Measurements from ENCODE around the gene PLXNA2. TPM values are rescaled to one million over a fixed set of nuclear protein-coding genes. Genes with fewer than 3 reads are reported as not detected.
A peak's percentile ranks its signal among the peaks of the same experiment; 100 is the strongest.

PLXNA2 gene
- total and polyA plus RNA-seq, 5 donors from 2014 or later: 0.02 to 0.62 (median 0.16) TPM; not detected in 2

GRCh38 chr1:208090388-208091301 lies 153.5 kb downstream of the PLXNA2 start:
- no peak for DNase-seq
- Histone ChIP-seq H3K9me3 (ENCODE audit: control insufficient read depth in 2 of 2, low read length in 2 of 2) (no peaks in the 10 kb centered on the region), H3K27me3 (ENCODE audit: control insufficient read depth, insufficient read depth, low read length) (no peaks in the 10 kb centered on the region), H3K4me3 (ENCODE audit: low read depth, low read length) (no peak overlapping the region), H3K27ac (ENCODE audit: insufficient read depth, low read length, poor library complexity, severe bottlenecking) (no peak overlapping the region), H3K36me3 (ENCODE audit: control insufficient read depth, insufficient read depth, low read length) (no peaks in the 10 kb centered on the region), H3K4me1 (ENCODE audit: control insufficient read depth, insufficient read depth, low read length, poor library complexity, severe bottlenecking) (peaks cover 8% of the 10 kb centered on the region)
- no peak for ATAC-seq (ENCODE audit: low read depth in 2 of 2)
- H3K9me3 Mint-ChIP-seq: peaks cover 0 to 2% (median 0%) of the 10 kb centered on the region in 7 donors
- H3K36me3 Mint-ChIP-seq: no peaks in the 10 kb centered on the region
- no peaks in the 10 kb centered on the region for H3K27me3 Mint-ChIP-seq
- peaks cover 12 to 18% (median 14%) of the 10 kb centered on the region in 4 donors for H3K4me1 Mint-ChIP-seq
- no peak overlapping the region for H3K27ac Mint-ChIP-seq
- no peak overlapping the region for H3K4me3 Mint-ChIP-seq

DNA sequence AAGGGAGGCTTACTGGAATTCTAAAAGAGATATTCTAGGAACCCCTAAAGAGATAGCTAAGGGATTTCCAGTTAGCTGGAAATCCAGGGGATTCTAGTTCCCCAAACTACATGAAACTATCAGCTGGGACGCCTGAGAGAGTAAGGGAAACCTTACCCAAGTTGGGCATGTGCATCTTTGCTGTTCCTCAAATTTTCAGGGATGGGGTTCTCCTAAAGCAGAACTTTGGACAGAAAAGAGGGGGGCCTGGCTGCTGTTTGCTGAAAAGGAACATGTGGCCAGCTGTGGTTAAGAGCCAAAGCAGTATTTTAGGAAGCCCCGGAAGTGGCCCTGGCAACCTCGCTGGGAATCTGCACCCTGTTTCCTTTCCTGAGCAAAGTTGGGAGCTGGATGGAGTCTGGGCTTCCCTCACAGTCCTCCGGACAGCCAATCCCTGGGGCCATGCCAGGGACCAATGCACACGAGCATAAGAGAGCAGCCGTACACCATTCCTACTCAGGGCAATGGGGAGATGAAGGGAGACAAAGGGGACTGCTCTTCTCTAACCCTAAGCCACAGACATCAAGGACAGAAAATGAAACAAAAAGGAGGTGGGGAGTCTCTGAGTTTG lies 154.3 kb downstream of the PLXNA2 start:
- Histone ChIP-seq H3K4me3 (ENCODE audit: low read depth, low read length) (no peak overlapping the region), H3K4me1 (ENCODE audit: control insufficient read depth, insufficient read depth, low read length, poor library complexity, severe bottlenecking) (peaks cover 8% of the 10 kb centered on the region), H3K36me3 (ENCODE audit: control insufficient read depth, insufficient read depth, low read length) (no peaks in the 10 kb centered on the region), H3K27ac (ENCODE audit: insufficient read depth, low read length, poor library complexity, severe bottlenecking) (no peak overlapping the region), H3K27me3 (ENCODE audit: control insufficient read depth, insufficient read depth, low read length) (no peaks in the 10 kb centered on the region), H3K9me3 (ENCODE audit: control insufficient read depth in 2 of 2, low read length in 2 of 2) (no peaks in the 10 kb centered on the region)
- Mint-ChIP-seq H3K4me1 (peaks cover 13 to 19% (median 15%) of the 10 kb centered on the region in 4 donors), H3K27ac (no peak overlapping the region), H3K4me3 (no peak overlapping the region), H3K27me3 (no peaks in the 10 kb centered on the region), H3K36me3 (no peaks in the 10 kb centered on the region), H3K9me3 (peaks cover 0 to 2% (median 0%) of the 10 kb centered on the region in 7 donors)
- DNase-seq: no peak
- no peak for ATAC-seq (ENCODE audit: low read depth in 2 of 2)

DNA sequence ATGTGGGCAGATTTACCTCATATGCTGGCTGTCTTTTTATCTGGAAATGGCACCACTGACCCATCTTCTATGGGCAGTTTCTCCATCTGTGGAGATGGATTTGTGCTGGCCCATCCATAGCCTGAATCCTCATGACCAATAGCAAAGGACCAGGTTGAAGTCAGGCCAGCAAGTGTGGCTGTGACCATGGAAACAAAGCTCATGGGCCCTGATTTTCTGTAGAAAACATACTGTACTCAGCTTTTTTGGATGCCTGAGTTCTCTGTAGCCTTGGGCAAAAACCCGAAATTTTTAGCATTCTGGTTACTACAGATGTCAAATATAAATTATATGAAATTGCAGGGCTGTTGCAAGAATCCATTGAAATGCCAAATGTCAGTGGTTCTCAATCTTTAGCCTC lies 155.0 kb downstream of the PLXNA2 start:
- Mint-ChIP-seq H3K4me1 (peaks cover 13 to 19% (median 15%) of the 10 kb centered on the region in 4 donors), H3K27ac (no peak overlapping the region), H3K9me3 (peaks cover 0 to 2% (median 0%) of the 10 kb centered on the region in 7 donors), H3K27me3 (no peaks in the 10 kb centered on the region), H3K36me3 (no peaks in the 10 kb centered on the region), H3K4me3 (no peak overlapping the region)
- Histone ChIP-seq H3K27me3 (ENCODE audit: control insufficient read depth, insufficient read depth, low read length) (no peaks in the 10 kb centered on the region), H3K4me3 (ENCODE audit: low read depth, low read length) (no peak overlapping the region), H3K27ac (ENCODE audit: insufficient read depth, low read length, poor library complexity, severe bottlenecking) (no peak overlapping the region), H3K9me3 (ENCODE audit: control insufficient read depth in 2 of 2, low read length in 2 of 2) (no peaks in the 10 kb centered on the region), H3K4me1 (ENCODE audit: control insufficient read depth, insufficient read depth, low read length, poor library complexity, severe bottlenecking) (peaks cover 8% of the 10 kb centered on the region), H3K36me3 (ENCODE audit: control insufficient read depth, insufficient read depth, low read length) (no peaks in the 10 kb centered on the region)
- no peak for ATAC-seq (ENCODE audit: low read depth in 2 of 2)
- no peak for DNase-seq

DNA sequence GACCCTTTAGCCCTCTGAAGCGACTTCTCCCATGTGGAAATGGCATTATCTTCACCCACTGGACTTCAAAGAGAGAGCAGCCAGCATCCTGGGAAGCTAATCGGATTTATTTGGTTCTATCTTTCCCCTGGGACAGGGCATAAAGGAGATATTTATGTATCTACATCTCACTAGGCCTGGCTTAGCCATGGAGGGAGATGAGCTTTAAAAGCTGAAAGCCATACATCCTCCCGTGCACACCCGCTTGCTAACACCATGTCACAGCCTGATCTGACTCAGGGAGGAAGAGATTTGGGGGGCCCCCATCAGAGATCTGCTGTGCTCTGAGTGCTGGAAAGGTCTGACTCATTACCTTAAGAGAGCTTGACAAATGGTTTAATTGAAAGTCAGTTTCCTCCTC lies 155.9 kb downstream of the PLXNA2 start:
- Histone ChIP-seq H3K36me3 (ENCODE audit: control insufficient read depth, insufficient read depth, low read length) (no peaks in the 10 kb centered on the region), H3K27me3 (ENCODE audit: control insufficient read depth, insufficient read depth, low read length) (no peaks in the 10 kb centered on the region), H3K9me3 (ENCODE audit: control insufficient read depth in 2 of 2, low read length in 2 of 2) (no peaks in the 10 kb centered on the region), H3K4me1 (ENCODE audit: control insufficient read depth, insufficient read depth, low read length, poor library complexity, severe bottlenecking) (peaks cover 8% of the 10 kb centered on the region), H3K4me3 (ENCODE audit: low read depth, low read length) (no peak overlapping the region), H3K27ac (ENCODE audit: insufficient read depth, low read length, poor library complexity, severe bottlenecking) (no peak overlapping the region)
- peaks cover 0 to 2% (median 0%) of the 10 kb centered on the region in 7 donors for H3K9me3 Mint-ChIP-seq
- H3K27me3 Mint-ChIP-seq: no peaks in the 10 kb centered on the region
- no peaks in the 10 kb centered on the region for H3K36me3 Mint-ChIP-seq
- ATAC-seq (ENCODE audit: low read depth in 2 of 2): no peak
- no peak for DNase-seq
- peak overlapping the region in 1 of 3 donors; percentile 14 for H3K27ac Mint-ChIP-seq
- peaks cover 13 to 19% (median 15%) of the 10 kb centered on the region in 4 donors for H3K4me1 Mint-ChIP-seq
- no peak overlapping the region for H3K4me3 Mint-ChIP-seq

DNA sequence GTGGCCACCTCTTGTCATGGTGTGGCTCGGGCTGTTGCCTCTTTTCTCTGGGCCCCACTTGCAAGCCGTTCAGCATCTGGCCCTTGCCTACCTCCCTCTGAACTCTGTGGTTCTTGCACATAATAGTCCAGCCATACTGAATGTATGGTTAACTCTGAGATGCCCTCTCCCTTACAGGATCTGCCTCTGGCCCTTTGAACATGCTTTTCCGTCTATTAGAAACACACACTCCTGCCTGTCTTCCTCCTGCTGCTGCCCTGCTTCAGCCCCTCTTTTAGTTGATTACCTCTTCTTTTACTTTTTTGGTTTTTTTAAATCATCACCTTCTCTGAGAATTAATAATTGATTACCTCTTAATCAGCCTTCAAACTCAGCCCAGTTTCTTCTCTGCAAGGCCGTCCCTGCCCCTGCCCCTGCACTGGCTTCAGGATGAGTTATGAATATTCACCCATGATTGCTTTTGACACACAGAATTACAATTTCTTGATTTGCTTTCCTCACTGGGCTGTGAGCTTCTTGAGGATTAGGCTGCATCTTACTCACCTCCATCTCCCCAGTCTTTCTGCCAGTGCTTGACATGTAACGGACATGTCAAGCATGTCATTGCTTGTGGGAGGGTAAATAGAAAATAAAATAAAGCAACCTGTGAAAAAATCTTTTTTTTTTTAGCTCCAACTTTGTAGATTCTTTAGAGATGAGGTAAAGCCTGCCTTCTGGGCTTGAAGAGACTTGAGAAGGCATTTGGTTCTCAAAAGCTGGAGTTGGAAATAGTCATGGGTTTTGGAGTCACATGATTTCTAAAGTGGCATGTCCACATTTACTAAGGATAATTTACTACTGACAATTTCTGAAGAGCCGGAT lies 158.3 kb downstream of the PLXNA2 start:
- no peaks in the 10 kb centered on the region for H3K36me3 ChIP-seq (ENCODE audit: control insufficient read depth, insufficient read depth, low read length)
- Mint-ChIP-seq H3K9me3 (peaks cover 0 to 3% (median 0%) of the 10 kb centered on the region in 7 donors), H3K27ac (peak overlapping the region; percentile 47 to 91 (median 87)), H3K36me3 (no peaks in the 10 kb centered on the region), H3K27me3 (no peaks in the 10 kb centered on the region), H3K4me1 (peaks cover 13 to 19% (median 15%) of the 10 kb centered on the region in 4 donors), H3K4me3 (peak overlapping the region; percentile 55 to 88 (median 70))
- no peaks in the 10 kb centered on the region for H3K27me3 ChIP-seq (ENCODE audit: control insufficient read depth, insufficient read depth, low read length)
- no peaks in the 10 kb centered on the region for H3K9me3 ChIP-seq (ENCODE audit: control insufficient read depth in 2 of 2, low read length in 2 of 2)
- ATAC-seq (ENCODE audit: low read depth in 2 of 2) (no peak), DNase-seq (no peak)
- H3K4me3 ChIP-seq (ENCODE audit: low read depth, low read length): peak overlapping the region; percentile 51
- peaks cover 8% of the 10 kb centered on the region for H3K4me1 ChIP-seq (ENCODE audit: control insufficient read depth, insufficient read depth, low read length, poor library complexity, severe bottlenecking)
- no peak overlapping the region for H3K27ac ChIP-seq (ENCODE audit: insufficient read depth, low read length, poor library complexity, severe bottlenecking)

DNA sequence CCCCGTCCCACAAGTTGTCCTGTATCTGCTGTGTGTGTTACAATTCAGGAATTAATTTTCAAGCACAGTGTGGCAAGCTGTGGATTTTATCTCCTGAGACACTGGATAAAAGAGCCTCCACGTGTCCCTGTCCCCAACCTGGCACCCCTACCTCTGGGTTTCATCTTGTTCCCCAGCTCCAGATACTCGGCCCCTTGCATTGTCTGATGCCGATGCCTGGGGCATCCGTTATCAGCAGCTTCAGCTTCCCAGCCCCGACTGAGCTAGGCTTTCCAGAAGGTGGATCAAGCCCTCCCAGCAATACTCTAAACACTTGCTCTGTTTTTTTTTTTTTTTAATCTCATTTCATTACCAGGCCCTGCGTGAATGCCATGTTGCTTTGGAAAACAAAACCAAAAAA lies 159.4 kb downstream of the PLXNA2 start:
- peaks cover 8% of the 10 kb centered on the region for H3K4me1 ChIP-seq (ENCODE audit: control insufficient read depth, insufficient read depth, low read length, poor library complexity, severe bottlenecking)
- H3K27me3 ChIP-seq (ENCODE audit: control insufficient read depth, insufficient read depth, low read length): no peaks in the 10 kb centered on the region
- ATAC-seq (ENCODE audit: low read depth in 2 of 2) (no peak), DNase-seq (no peak)
- H3K36me3 ChIP-seq (ENCODE audit: control insufficient read depth, insufficient read depth, low read length): no peaks in the 10 kb centered on the region
- H3K4me1 Mint-ChIP-seq: peaks cover 13 to 19% (median 15%) of the 10 kb centered on the region in 4 donors
- H3K4me3 Mint-ChIP-seq: peak overlapping the region in 1 of 4 donors; percentile 28
- no peak overlapping the region for H3K27ac ChIP-seq (ENCODE audit: insufficient read depth, low read length, poor library complexity, severe bottlenecking)
- H3K4me3 ChIP-seq (ENCODE audit: low read depth, low read length): no peak overlapping the region
- H3K9me3 ChIP-seq (ENCODE audit: control insufficient read depth in 2 of 2, low read length in 2 of 2): no peaks in the 10 kb centered on the region
- no peak overlapping the region for H3K27ac Mint-ChIP-seq
- H3K9me3 Mint-ChIP-seq: peaks cover 0 to 3% (median 0%) of the 10 kb centered on the region in 7 donors
- no peaks in the 10 kb centered on the region for H3K36me3 Mint-ChIP-seq
- H3K27me3 Mint-ChIP-seq: no peaks in the 10 kb centered on the region

- H3K4me3 ChIP-seq (ENCODE audit: low read depth, low read length): no peak overlapping the region
- H3K27ac ChIP-seq (ENCODE audit: insufficient read depth, low read length, poor library complexity, severe bottlenecking): no peak overlapping the region
- Mint-ChIP-seq H3K27ac (no peak overlapping the region), H3K27me3 (no peaks in the 10 kb centered on the region), H3K9me3 (peaks cover 0 to 3% (median 0%) of the 10 kb centered on the region in 7 donors), H3K4me1 (peaks cover 13 to 19% (median 15%) of the 10 kb centered on the region in 4 donors), H3K36me3 (no peaks in the 10 kb centered on the region), H3K4me3 (no peak overlapping the region)
- no peaks in the 10 kb centered on the region for H3K27me3 ChIP-seq (ENCODE audit: control insufficient read depth, insufficient read depth, low read length)
- H3K9me3 ChIP-seq (ENCODE audit: control insufficient read depth in 2 of 2, low read length in 2 of 2): no peaks in the 10 kb centered on the region
- H3K4me1 ChIP-seq (ENCODE audit: control insufficient read depth, insufficient read depth, low read length, poor library complexity, severe bottlenecking): peaks cover 8% of the 10 kb centered on the region
- no peaks in the 10 kb centered on the region for H3K36me3 ChIP-seq (ENCODE audit: control insufficient read depth, insufficient read depth, low read length)
- no peak for DNase-seq
- no peak for ATAC-seq (ENCODE audit: low read depth in 2 of 2)
Measured at GRCh38 chr1:208084220-208084619, 160.0 kb downstream of the PLXNA2 start.

Data from CD4-positive, CD25-positive, alpha-beta regulatory T cell (primary cell).